ENCODE results near the gene CYTH3. TPM values are rescaled to one million over a fixed set of nuclear protein-coding genes. Genes with fewer than 3 reads are reported as not detected.
"Not testable (repeated sequence)": the region's sequence is repeated elsewhere in the genome, so short reads cannot be mapped to it uniquely, and the experiment has no call there.

Gene CYTH3
- total and polyA plus RNA-seq, 2 experiments from 2014 or later, result 11.9 to 15.7 TPM

DNA sequence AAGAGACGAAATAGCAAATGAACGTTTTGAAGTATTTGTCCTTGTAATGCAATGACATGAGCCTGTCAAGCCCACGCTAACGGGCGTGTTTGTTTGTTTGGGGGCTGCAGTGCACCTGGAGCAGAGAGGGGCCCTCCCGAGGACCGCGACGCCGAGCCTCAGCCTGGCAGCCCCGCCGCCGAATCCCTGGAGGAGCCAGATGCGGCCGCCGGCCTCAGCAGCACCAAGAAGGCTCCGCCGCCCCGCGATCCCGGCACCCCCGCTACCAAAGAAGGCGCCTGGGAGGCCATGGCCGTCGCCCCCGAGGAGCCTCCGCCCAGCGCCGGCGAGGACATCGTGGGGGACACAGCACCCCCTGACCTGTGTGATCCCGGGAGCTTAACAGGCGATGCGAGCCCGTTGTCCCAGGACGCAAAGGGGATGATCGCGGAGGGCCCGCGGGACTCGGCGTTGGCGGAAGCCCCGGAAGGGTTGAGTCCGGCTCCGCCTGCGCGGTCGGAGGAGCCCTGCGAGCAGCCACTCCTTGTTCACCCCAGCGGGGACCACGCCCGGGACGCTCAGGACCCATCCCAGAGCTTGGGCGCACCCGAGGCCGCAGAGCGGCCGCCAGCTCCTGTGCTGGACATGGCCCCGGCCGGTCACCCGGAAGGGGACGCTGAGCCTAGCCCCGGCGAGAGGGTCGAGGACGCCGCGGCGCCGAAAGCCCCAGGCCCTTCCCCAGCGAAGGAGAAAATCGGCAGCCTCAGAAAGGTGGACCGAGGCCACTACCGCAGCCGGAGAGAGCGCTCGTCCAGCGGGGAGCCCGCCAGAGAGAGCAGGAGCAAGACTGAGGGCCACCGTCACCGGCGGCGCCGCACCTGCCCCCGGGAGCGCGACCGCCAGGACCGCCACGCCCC, 118.5 kb downstream of the CYTH3 start:
- no peak overlapping the region for H3K4me3 ChIP-seq
- no peak overlapping the region for H3K27ac ChIP-seq
- H3K27me3 ChIP-seq, result no peaks in the 10 kb centered on the region
- H3K9me2 ChIP-seq (replicated peaks; ENCODE audit: insufficient read depth), result no peaks in the 10 kb centered on the region
- WGBS (ENCODE audit: low lambda C conversion rate, missing lambda C conversion rate), result 98% methylated on average over 67 of the region's 91 CpGs
- peaks cover 3% of the 10 kb centered on the region for H3K36me3 ChIP-seq (replicated peaks; ENCODE audit: insufficient read depth, low read depth)
- H4K20me1 ChIP-seq (ENCODE audit: insufficient read depth, poor library complexity, severe bottlenecking), result no peaks in the 10 kb centered on the region
- no peaks in the 10 kb centered on the region for H3K4me1 ChIP-seq (ENCODE audit: insufficient read depth)
- no peak for TF ChIP-seq EZH2 (IDR thresholded peaks at IDR 0.05; ENCODE audit: borderline replicate concordance)
- no peak for TF ChIP-seq EZH2phosphoT487 (IDR thresholded peaks at IDR 0.05; ENCODE audit: low read depth, severe bottlenecking, unreplicated experiment)
- TF ChIP-seq, protein P1, sequence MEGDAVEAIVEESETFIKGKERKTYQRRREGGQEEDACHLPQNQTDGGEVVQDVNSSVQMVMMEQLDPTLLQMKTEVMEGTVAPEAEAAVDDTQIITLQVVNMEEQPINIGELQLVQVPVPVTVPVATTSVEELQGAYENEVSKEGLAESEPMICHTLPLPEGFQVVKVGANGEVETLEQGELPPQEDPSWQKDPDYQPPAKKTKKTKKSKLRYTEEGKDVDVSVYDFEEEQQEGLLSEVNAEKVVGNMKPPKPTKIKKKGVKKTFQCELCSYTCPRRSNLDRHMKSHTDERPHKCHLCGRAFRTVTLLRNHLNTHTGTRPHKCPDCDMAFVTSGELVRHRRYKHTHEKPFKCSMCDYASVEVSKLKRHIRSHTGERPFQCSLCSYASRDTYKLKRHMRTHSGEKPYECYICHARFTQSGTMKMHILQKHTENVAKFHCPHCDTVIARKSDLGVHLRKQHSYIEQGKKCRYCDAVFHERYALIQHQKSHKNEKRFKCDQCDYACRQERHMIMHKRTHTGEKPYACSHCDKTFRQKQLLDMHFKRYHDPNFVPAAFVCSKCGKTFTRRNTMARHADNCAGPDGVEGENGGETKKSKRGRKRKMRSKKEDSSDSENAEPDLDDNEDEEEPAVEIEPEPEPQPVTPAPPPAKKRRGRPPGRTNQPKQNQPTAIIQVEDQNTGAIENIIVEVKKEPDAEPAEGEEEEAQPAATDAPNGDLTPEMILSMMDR (IDR thresholded peaks at IDR 0.05; ENCODE audit: poor library complexity), result no peak
- no peaks in the 10 kb centered on the region for H3K79me2 ChIP-seq
- no peaks in the 10 kb centered on the region for H3K9me3 ChIP-seq (ENCODE audit: low read depth)
- no peak for DNase-seq (ENCODE audit: low spot score)
- no peak overlapping the region for H2AFZ ChIP-seq
- no peak overlapping the region for H3K4me2 ChIP-seq

GRCh38 chr7:6151994-6152735, 120.3 kb downstream of the CYTH3 start:
- Histone ChIP-seq H3K4me1 (ENCODE audit: insufficient read depth) (no peaks in the 10 kb centered on the region), H3K9me3 (ENCODE audit: low read depth) (no peaks in the 10 kb centered on the region), H2AFZ (no peak overlapping the region), H3K27me3 (no peaks in the 10 kb centered on the region), H3K4me2 (no peak overlapping the region), H3K27ac (no peak overlapping the region), H3K36me3 (replicated peaks; ENCODE audit: insufficient read depth, low read depth) (peaks cover 3% of the 10 kb centered on the region), H3K79me2 (no peaks in the 10 kb centered on the region), H3K4me3 (no peak overlapping the region), H4K20me1 (ENCODE audit: insufficient read depth, poor library complexity, severe bottlenecking) (no peaks in the 10 kb centered on the region), H3K9me2 (replicated peaks; ENCODE audit: insufficient read depth) (no peaks in the 10 kb centered on the region)
- WGBS (ENCODE audit: low lambda C conversion rate, missing lambda C conversion rate), result 96% methylated on average over 29 of the region's 29 CpGs
- TF ChIP-seq EZH2phosphoT487 (IDR thresholded peaks at IDR 0.05; ENCODE audit: low read depth, severe bottlenecking, unreplicated experiment), result no peak
- TF ChIP-seq, protein P1 (IDR thresholded peaks at IDR 0.05; ENCODE audit: poor library complexity), result no peak
- no peak for TF ChIP-seq EZH2 (IDR thresholded peaks at IDR 0.05; ENCODE audit: borderline replicate concordance)
- DNase-seq (ENCODE audit: low spot score), result no peak

DNA sequence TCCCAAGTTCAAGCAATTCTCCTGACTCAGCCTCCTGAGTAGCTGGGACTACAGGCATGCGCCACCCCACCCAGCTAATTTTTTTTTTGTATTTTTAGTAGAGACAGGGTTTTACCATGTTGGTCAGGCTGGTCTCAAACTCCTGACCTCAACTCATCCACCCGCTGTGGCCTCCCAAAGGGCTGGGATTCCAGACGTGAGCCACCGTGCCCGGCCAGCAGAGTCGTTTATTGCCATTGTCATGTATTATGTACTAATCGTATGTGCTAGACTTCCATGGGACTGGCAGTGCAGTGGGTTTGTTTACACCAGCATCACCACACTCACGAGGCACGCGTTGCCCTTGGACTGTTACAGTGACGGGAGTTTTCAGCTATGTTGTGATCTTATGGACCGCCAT, 120.9 kb downstream of the CYTH3 start:
- H3K79me2 ChIP-seq; H3K9me3 ChIP-seq (ENCODE audit: low read depth); DNase-seq (ENCODE audit: low spot score); H3K27ac ChIP-seq; H3K4me2 ChIP-seq; H3K4me1 ChIP-seq (ENCODE audit: insufficient read depth); H2AFZ ChIP-seq; H3K4me3 ChIP-seq; H3K36me3 ChIP-seq (replicated peaks; ENCODE audit: insufficient read depth, low read depth); H4K20me1 ChIP-seq (ENCODE audit: insufficient read depth, poor library complexity, severe bottlenecking); H3K27me3 ChIP-seq; H3K9me2 ChIP-seq (replicated peaks; ENCODE audit: insufficient read depth): not testable (repeated sequence)
- WGBS (ENCODE audit: low lambda C conversion rate, missing lambda C conversion rate), result 97% methylated on average over 12 of the region's 12 CpGs

GRCh38 chr7:6149996-6150395, 122.4 kb downstream of the CYTH3 start:
- H3K36me3 ChIP-seq (replicated peaks; ENCODE audit: insufficient read depth, low read depth), result no peaks in the 10 kb centered on the region
- WGBS (ENCODE audit: low lambda C conversion rate, missing lambda C conversion rate), result 96% methylated on average over 19 of the region's 19 CpGs
- H3K9me2 ChIP-seq (replicated peaks; ENCODE audit: insufficient read depth), result no peaks in the 10 kb centered on the region

More at GRCh38 chr7:6149996-6150395, 122.4 kb downstream of the CYTH3 start:
- no peak overlapping the region for H3K27ac ChIP-seq
- no peaks in the 10 kb centered on the region for H3K27me3 ChIP-seq
- no peak overlapping the region for H3K4me3 ChIP-seq
- H3K4me1 ChIP-seq (ENCODE audit: insufficient read depth), result no peaks in the 10 kb centered on the region
- no peak overlapping the region for H2AFZ ChIP-seq
- no peak for TF ChIP-seq EZH2phosphoT487 (IDR thresholded peaks at IDR 0.05; ENCODE audit: low read depth, severe bottlenecking, unreplicated experiment)
- TF ChIP-seq EZH2 (IDR thresholded peaks at IDR 0.05; ENCODE audit: borderline replicate concordance), result no peak
- TF ChIP-seq, protein P1 (IDR thresholded peaks at IDR 0.05; ENCODE audit: poor library complexity), result no peak
- H4K20me1 ChIP-seq (ENCODE audit: insufficient read depth, poor library complexity, severe bottlenecking), result no peaks in the 10 kb centered on the region
- no peaks in the 10 kb centered on the region for H3K9me3 ChIP-seq (ENCODE audit: low read depth)
- H3K79me2 ChIP-seq, result no peaks in the 10 kb centered on the region
- no peak for DNase-seq (ENCODE audit: low spot score)
- H3K4me2 ChIP-seq, result no peak overlapping the region

All from hepatocyte (in vitro differentiated cells).